IMR-90 (cell line): ENCODE measurements around the gene CBL. TPM values are rescaled to one million over a fixed set of nuclear protein-coding genes. Genes with fewer than 3 reads are reported as not detected.

Experiments
- ATAC-seq: fragments of 200-7000 bp; cut with Tn5 transposase; 2 replicates; pipeline ENCODE4 v1.9.1; 2020; ENCODE audit warnings: low read depth, mild to moderate bottlenecking, moderate library complexity
- BruUV-seq: library from RNA; stranded (reverse); fragments of 400-500 nt; replicated peaks from 2 replicates; lab custom pipeline; 2021; lab: Mats Ljungman, UMichigan
- CTCF ChIA-PET: fragments of 300-600 bp; formaldehyde crosslinking; extraction: SDS; loops from one replicate; lab custom pipeline; 2021; ENCODE audit warnings: antibody characterized with exemption; lab: Yijun Ruan, JAX
- POLR2A ChIA-PET: fragments of 300-600 bp; sonication (Branson Sonifier 250); formaldehyde crosslinking; loops from one replicate; lab custom pipeline; 2022; ENCODE audit warnings: antibody characterized with exemption; ENCODE audit not compliant: unreplicated experiment; lab: Charles Lee
- DNase-seq: peaks from one replicate; pipeline ENCODE4 v3.0.0; 2013
- H2AFZ ChIP-seq: replicated peaks from 2 replicates; pipeline ENCODE3; 2013; ENCODE audit warnings: low read length, mild to moderate bottlenecking; ENCODE audit not compliant: poor library complexity
- H2AK5ac ChIP-seq: 2 replicates; pipeline ENCODE4 v1.6.1; 2013; ENCODE audit warnings: low read depth, low read length, inconsistent platforms
- H2AK9ac ChIP-seq: replicated peaks from 2 replicates; pipeline ENCODE3; 2013; ENCODE audit warnings: mild to moderate bottlenecking, low read depth, low read length, moderate library complexity; ENCODE audit not compliant: poor library complexity
- H2BK120ac ChIP-seq: 2 replicates; pipeline ENCODE4 v1.6.1; 2013; ENCODE audit warnings: low read depth, low read length, inconsistent platforms
- H2BK15ac ChIP-seq: 3 replicates; pipeline ENCODE4 v1.6.1; 2013; ENCODE audit warnings: low read depth, low read length, inconsistent platforms
- H2BK20ac ChIP-seq: 2 replicates; pipeline ENCODE4 v1.6.1; 2013; ENCODE audit warnings: low read depth, mild to moderate bottlenecking, inconsistent platforms, low read length, moderate library complexity
- H2BK5ac ChIP-seq: 2 replicates; pipeline ENCODE4 v1.6.1; 2013; ENCODE audit warnings: mild to moderate bottlenecking, low read depth, low read length, inconsistent platforms; ENCODE audit not compliant: poor library complexity, severe bottlenecking
- H3K14ac ChIP-seq: replicated peaks from 2 replicates; pipeline ENCODE4 v1.6.1; 2013; ENCODE audit warnings: low read depth, low read length, inconsistent platforms
- H3K18ac ChIP-seq: 2 replicates; pipeline ENCODE4 v1.6.1; 2013; ENCODE audit warnings: low read depth, low read length, control low read depth
- H3K23ac ChIP-seq: 2 replicates; pipeline ENCODE4 v1.6.1; 2013; ENCODE audit warnings: low read depth, low read length, inconsistent platforms
- H3K27ac ChIP-seq: 2 replicates; pipeline ENCODE4 v1.5.1; 2013; ENCODE audit warnings: mild to moderate bottlenecking, control low read depth, low read length; ENCODE audit not compliant: insufficient read depth
- H3K27me3 ChIP-seq: 2 replicates; pipeline ENCODE4 v1.6.1; 2013; ENCODE audit warnings: low read length; ENCODE audit not compliant: control insufficient read depth, insufficient read depth
- H3K36me3 ChIP-seq: 2 replicates; pipeline ENCODE4 v1.6.1; 2013; ENCODE audit warnings: low read length, mixed read lengths; ENCODE audit not compliant: control insufficient read depth, insufficient read depth
- H3K4ac ChIP-seq: 2 replicates; pipeline ENCODE4 v1.6.1; 2013; ENCODE audit warnings: low read depth, low read length, inconsistent platforms
- H3K4me1 ChIP-seq: 2 replicates; pipeline ENCODE4 v1.6.1; 2013; ENCODE audit warnings: low read length, mixed read lengths; ENCODE audit not compliant: control insufficient read depth, insufficient read depth
- H3K4me2 ChIP-seq: 2 replicates; pipeline ENCODE4 v1.6.1; 2013; ENCODE audit warnings: low read depth, mild to moderate bottlenecking, control low read depth, low read length, moderate library complexity
- H3K4me3 ChIP-seq: 2 replicates; pipeline ENCODE4 v1.5.1; 2013; ENCODE audit warnings: low read depth, mild to moderate bottlenecking, control low read depth, low read length, moderate library complexity; ENCODE audit not compliant: insufficient read depth
- H3K56ac ChIP-seq: 2 replicates; pipeline ENCODE4 v1.6.1; 2013; ENCODE audit warnings: low read length, inconsistent platforms; ENCODE audit not compliant: insufficient read depth; ENCODE audit errors: extremely low read depth
- H3K79me1 ChIP-seq, 2 experiments: 2 replicates each; pipeline ENCODE4 v1.6.1; 2013; ENCODE audit warnings: low read length in 2 of 2, inconsistent platforms in 1 of 2, low read depth in 1 of 2
- H3K9ac ChIP-seq: 2 replicates; pipeline ENCODE4 v1.6.1; 2013; ENCODE audit warnings: low read depth, low read length, control low read depth
- H3K9me1 ChIP-seq: 2 replicates; pipeline ENCODE4 v1.6.1; 2013; ENCODE audit warnings: low read length, inconsistent platforms; ENCODE audit not compliant: insufficient read depth
- H3K9me3 ChIP-seq: 2 replicates; pipeline ENCODE4 v1.6.1; 2013; ENCODE audit warnings: low read length; ENCODE audit not compliant: control insufficient read depth, insufficient read depth
- H4K20me1 ChIP-seq: 2 replicates; pipeline ENCODE4 v1.6.1; 2013; ENCODE audit warnings: low read length, inconsistent platforms; ENCODE audit not compliant: insufficient read depth
- H4K5ac ChIP-seq: 2 replicates; pipeline ENCODE4 v1.6.1; 2013; ENCODE audit warnings: mild to moderate bottlenecking, low read depth, low read length, control low read depth
- H4K8ac ChIP-seq, 2 experiments: 2 replicates each; pipeline ENCODE4 v1.6.1; 2013; ENCODE audit warnings: low read depth in 2 of 2, low read length in 2 of 2, control low read depth in 1 of 2, inconsistent platforms in 1 of 2
- H4K91ac ChIP-seq: 2 replicates; pipeline ENCODE4 v1.6.1; 2013; ENCODE audit warnings: low read depth, low read length, inconsistent platforms; ENCODE audit not compliant: insufficient read depth
- MAZ ChIP-seq: IDR thresholded peaks from 2 replicates; pipeline ENCODE4 v1.6.1; 2012; ENCODE audit warnings: low read depth, mild to moderate bottlenecking, low read length, improper control_type of control experiment, moderate library complexity, borderline replicate concordance
- RAD21 ChIP-seq: IDR thresholded peaks from 2 replicates; pipeline ENCODE4 v1.6.1; 2012; ENCODE audit warnings: low read length, improper control_type of control experiment
- WGBS, 2 experiments: methylation state at CpG; one replicate each; pipeline versions ENCODE4 v1.1.5 to v1.1.7; 2013; ENCODE audit warnings: missing lambda C conversion rate in 2 of 2; ENCODE audit not compliant: insufficient read length in 1 of 2; ENCODE audit errors: extremely low coverage in 2 of 2; 5-methylcytosine and 5-hydroxymethylcytosine counted together
- dilution Hi-C: fragments of 300-500 bp; cut with HindIII; formaldehyde crosslinking; loops from one replicate; pipeline ENCODE4 v1.14.3; 2018; ENCODE audit warnings: low sequenced_read_pairs; ENCODE audit not compliant: unreplicated experiment
- in situ Hi-C: fragments of 300-500 bp; cut with MboI; formaldehyde crosslinking; loops from 3 replicates; pipeline ENCODE4 v1.14.3; 2019; ENCODE audit warnings: low sequenced_read_pairs, inconsistent platforms, mixed read lengths
- intact Hi-C: fragments of 100-400 bp; cut with micrococcal nuclease; formaldehyde crosslinking; loops from 2 replicates; pipeline ENCODE4 v1.10.0; 2022
- polyA plus RNA-seq, 3 experiments: library from polyadenylated mRNA; depleted of rRNA; stranded (reverse); fragments of >200 nt; gene quantifications; 2 replicates each; pipeline ENCODE4 v1.2.3, GENCODE V29; 2012; ENCODE audit warnings: low replicate concordance in 1 of 3
- total RNA-seq: library from RNA; depleted of rRNA; stranded (reverse); fragments of >200 nt; gene quantifications from 2 replicates; pipeline ENCODE4 v1.2.3, GENCODE V29; 2012
- TF ChIP-seq, protein P1 (sequence below): fragments of 150-350 bp; IDR thresholded peaks from 2 replicates; pipeline ENCODE4 v1.6.1; 2017; ENCODE audit warnings: mild to moderate bottlenecking, antibody characterized with exemption, low read length, low read depth

The CBL gene
- total and polyA plus RNA-seq, 2 of the 4 experiments (the other 2 are of a cell fraction): 6.1 to 11.8 TPM

DNA sequence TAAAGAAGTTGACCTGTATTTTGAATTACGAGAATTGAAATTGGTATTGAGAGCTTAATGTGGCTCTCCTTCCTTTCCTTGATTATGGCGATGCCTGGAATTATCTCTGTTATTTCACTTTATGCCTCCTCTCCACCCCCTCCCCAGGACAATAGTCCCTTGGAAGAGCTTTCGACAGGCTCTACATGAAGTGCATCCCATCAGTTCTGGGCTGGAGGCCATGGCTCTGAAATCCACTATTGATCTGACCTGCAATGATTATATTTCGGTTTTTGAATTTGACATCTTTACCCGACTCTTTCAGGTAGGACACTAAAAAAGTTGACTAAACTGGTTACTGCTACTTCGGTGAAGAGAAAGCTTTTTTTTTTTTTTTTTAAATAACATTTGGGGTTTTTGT, 67.6 kb downstream of the CBL start:
- WGBS, 2 experiments: 78% methylated on average over 1 of the region's 6 CpGs; no CpG with 5 or more reads in 1 of the 2 experiments
- no peak overlapping the region for H3K56ac ChIP-seq
- H4K91ac ChIP-seq: no peak overlapping the region
- H4K8ac ChIP-seq: no peak overlapping the region
- dilution Hi-C loops: no loop called here
- H2BK20ac ChIP-seq: no peak overlapping the region
- H3K14ac ChIP-seq: no peak overlapping the region
- POLR2A ChIA-PET: no interaction called here
- no peak for ATAC-seq
- no peak overlapping the region for H2AK9ac ChIP-seq
- no peak overlapping the region for H2AK5ac ChIP-seq
- no peaks in the 10 kb centered on the region for H3K9me1 ChIP-seq
- H2BK5ac ChIP-seq: no peak overlapping the region
- H3K4me3 ChIP-seq: no peak overlapping the region
- no peak overlapping the region for H4K5ac ChIP-seq
- intact Hi-C loops: no loop called here
- H3K4me1 ChIP-seq: no peaks in the 10 kb centered on the region
- H2AFZ ChIP-seq: no peak overlapping the region
- peaks cover 17% of the 10 kb centered on the region for H3K36me3 ChIP-seq
- in situ Hi-C loops: no loop called here
- no peak overlapping the region for H3K4ac ChIP-seq
- no peak overlapping the region for H2BK15ac ChIP-seq
- no peak overlapping the region for H3K9ac ChIP-seq
- H4K20me1 ChIP-seq: 0 out of 2 replicates have a peak, but pooled peaks cover 2% of the 10 kb centered on the region
- CTCF ChIA-PET: interaction anchor here (0.6 kb wide), 1 partner anchor 56 kb away, joined by 3 read pairs; no protein-coding TSS in a partner anchor
- DNase-seq: no peak
- H3K9me3 ChIP-seq: no peaks in the 10 kb centered on the region
- no peak overlapping the region for H3K23ac ChIP-seq
- TF ChIP-seq, protein P1, sequence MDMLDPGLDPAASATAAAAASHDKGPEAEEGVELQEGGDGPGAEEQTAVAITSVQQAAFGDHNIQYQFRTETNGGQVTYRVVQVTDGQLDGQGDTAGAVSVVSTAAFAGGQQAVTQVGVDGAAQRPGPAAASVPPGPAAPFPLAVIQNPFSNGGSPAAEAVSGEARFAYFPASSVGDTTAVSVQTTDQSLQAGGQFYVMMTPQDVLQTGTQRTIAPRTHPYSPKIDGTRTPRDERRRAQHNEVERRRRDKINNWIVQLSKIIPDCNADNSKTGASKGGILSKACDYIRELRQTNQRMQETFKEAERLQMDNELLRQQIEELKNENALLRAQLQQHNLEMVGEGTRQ: no peak
- no peak for TF ChIP-seq MAZ
- TF ChIP-seq RAD21: no peak
- H3K79me1 ChIP-seq: peaks cover 12 to 38% of the 10 kb centered on the region in 2 experiments
- no peak overlapping the region for H3K4me2 ChIP-seq
- BruUV-seq: no TSS peak
- no peaks in the 10 kb centered on the region for H3K27me3 ChIP-seq
- no peak overlapping the region for H2BK120ac ChIP-seq
- no peak overlapping the region for H3K18ac ChIP-seq
- no peak overlapping the region for H3K27ac ChIP-seq
